Large intestine (tissue), 3 donors: ENCODE results near the gene TMEM267. TPM values are rescaled to one million over a fixed set of nuclear protein-coding genes. Genes with fewer than 3 reads are reported as not detected.
"Not testable (repeated sequence)": the region's sequence is repeated elsewhere in the genome, so short reads cannot be mapped to it uniquely, and the experiment has no call there.

Experiments used
- DNase-seq, 2 donors: peaks; one replicate each; pipeline versions ENCODE4 v3.0.0 to v3.0.0-alpha.2; 2013
- H3K27ac ChIP-seq: one replicate; pipeline ENCODE4 v1.5.1; 2013; ENCODE audit warnings: low read length
- H3K27me3 ChIP-seq: 2 replicates; pipeline ENCODE4 v1.6.1; 2013; ENCODE audit warnings: low read length; ENCODE audit not compliant: control insufficient read depth, insufficient read depth
- H3K36me3 ChIP-seq: 2 replicates; pipeline ENCODE4 v1.6.1; 2013; ENCODE audit warnings: low read length; ENCODE audit not compliant: control insufficient read depth, insufficient read depth
- H3K4me1 ChIP-seq: one replicate; pipeline ENCODE4 v1.6.1; 2013; ENCODE audit warnings: low read length; ENCODE audit not compliant: control insufficient read depth, insufficient read depth
- H3K4me3 ChIP-seq: one replicate; pipeline ENCODE4 v1.5.1; 2013; ENCODE audit warnings: low read length
- H3K9me3 ChIP-seq: one replicate; pipeline ENCODE4 v1.6.1; 2013; ENCODE audit warnings: mild to moderate bottlenecking, low read depth, low read length, moderate library complexity; ENCODE audit not compliant: control insufficient read depth
- WGBS: methylation state at CpG from one replicate; pipeline ENCODE4 v1.1.5; 2013; ENCODE audit warnings: low lambda C conversion rate; ENCODE audit not compliant: insufficient coverage; 5-methylcytosine and 5-hydroxymethylcytosine counted together
- polyA plus RNA-seq: library from polyadenylated mRNA; unstranded; fragments of 120-200 nt; gene quantifications from one replicate; pipeline ENCODE4 v1.2.1, GENCODE V29; 2013

TMEM267 gene
- polyA plus RNA-seq, 1 donor = 14.1 TPM

- H3K27ac ChIP-seq = no peak within 1 kb of the TSS
- H3K4me3 ChIP-seq = no peak within 1 kb of the TSS
- no peaks in the 10 kb centered on the region for H3K9me3 ChIP-seq
- peaks cover 10% of the 10 kb centered on the region for H3K4me1 ChIP-seq
- no CpG with 5 or more reads among the region's 6 CpGs for WGBS
- no peaks in the 10 kb centered on the region for H3K27me3 ChIP-seq
- DNase-seq = peak in 1 of 2 donors; percentile 62
- no peaks in the 10 kb centered on the region for H3K36me3 ChIP-seq
Observed at GRCh38 chr5:43412156-43412555, 71.5 kb downstream of the TMEM267 start, which contains the start of gene CCL28. CCL28 (minus strand) TSS chr5:43412391; CDS start chr5:43412316, 75 bp downstream.

- H3K27ac ChIP-seq = no peak overlapping the region
- H3K4me3 ChIP-seq = no peak overlapping the region
- H3K36me3 ChIP-seq = no peaks in the 10 kb centered on the region
- no CpG with 5 or more reads among the region's 3 CpGs for WGBS
- H3K4me1 ChIP-seq = peaks cover 10% of the 10 kb centered on the region
- peak in 1 of 2 donors; percentile 50 for DNase-seq
- H3K27me3 ChIP-seq = no peaks in the 10 kb centered on the region
- no peaks in the 10 kb centered on the region for H3K9me3 ChIP-seq
Observed at GRCh38 chr5:43411495-43411894, 72.2 kb downstream of the TMEM267 start.

GRCh38 chr5:43410414-43410813 is 73.3 kb downstream of the TMEM267 start:
- no peaks in the 10 kb centered on the region for H3K36me3 ChIP-seq
- 60% methylated on average over 2 of the region's 7 CpGs for WGBS
- H3K4me3 ChIP-seq = no peak overlapping the region
- H3K4me1 ChIP-seq = peaks cover 10% of the 10 kb centered on the region
- H3K27me3 ChIP-seq = no peaks in the 10 kb centered on the region
- no peak for DNase-seq
- no peak overlapping the region for H3K27ac ChIP-seq
- no peaks in the 10 kb centered on the region for H3K9me3 ChIP-seq

GRCh38 chr5:43409809-43410271 is 73.8 kb downstream of the TMEM267 start:
- H3K9me3 ChIP-seq = no peaks in the 10 kb centered on the region
- H3K36me3 ChIP-seq = no peaks in the 10 kb centered on the region
- peak in 1 of 2 donors; percentile 67 for DNase-seq
- peaks cover 10% of the 10 kb centered on the region for H3K4me1 ChIP-seq
- H3K27ac ChIP-seq = no peak overlapping the region
- no peak overlapping the region for H3K4me3 ChIP-seq
- no CpG with 5 or more reads among the region's 2 CpGs for WGBS
- no peaks in the 10 kb centered on the region for H3K27me3 ChIP-seq

GRCh38 chr5:43402524-43403066 is 81.1 kb downstream of the TMEM267 start:
- H3K4me3 ChIP-seq, DNase-seq, H3K36me3 ChIP-seq, H3K9me3 ChIP-seq, H3K27ac ChIP-seq, H3K4me1 ChIP-seq, H3K27me3 ChIP-seq: not testable (repeated sequence)
- no CpG with 5 or more reads among the region's 16 CpGs for WGBS

- H3K27me3 ChIP-seq = peaks cover 5% of the 10 kb centered on the region
- H3K9me3 ChIP-seq = no peaks in the 10 kb centered on the region
- H3K27ac ChIP-seq = no peak overlapping the region
- H3K4me1 ChIP-seq = no peaks in the 10 kb centered on the region
- DNase-seq = no peak
- no peak overlapping the region for H3K4me3 ChIP-seq
- H3K36me3 ChIP-seq = no peaks in the 10 kb centered on the region
- no CpG with 5 or more reads among the region's 1 CpG for WGBS
Observed at GRCh38 chr5:43401827-43402226, 81.8 kb downstream of the TMEM267 start.

- no peak for DNase-seq
- no peaks in the 10 kb centered on the region for H3K4me1 ChIP-seq
- H3K36me3 ChIP-seq = no peaks in the 10 kb centered on the region
- no peak overlapping the region for H3K4me3 ChIP-seq
- H3K9me3 ChIP-seq = no peaks in the 10 kb centered on the region
- WGBS = no CpG with 5 or more reads among the region's 3 CpGs
- no peak overlapping the region for H3K27ac ChIP-seq
- peaks cover 10% of the 10 kb centered on the region for H3K27me3 ChIP-seq
Observed at GRCh38 chr5:43400082-43400481, 83.6 kb downstream of the TMEM267 start.

GRCh38 chr5:43396762-43397304 is 86.8 kb downstream of the TMEM267 start:
- DNase-seq = peak; percentile 44 to 85
- WGBS = 4% methylated on average over 11 of the region's 53 CpGs
- Histone ChIP-seq H3K27me3 (peaks cover 10% of the 10 kb centered on the region), H3K4me1 (no peaks in the 10 kb centered on the region), H3K36me3 (no peaks in the 10 kb centered on the region), H3K27ac (no peak overlapping the region), H3K4me3 (peak overlapping the region; percentile 44), H3K9me3 (no peaks in the 10 kb centered on the region)

Other genes starting within 250 kb of the TMEM267 start
- gene HMGCS1, start 170.5 kb downstream of the TMEM267 start, polyA plus RNA-seq = 179 TPM
- 5.2 TPM for gene CCL28, start 71.5 kb downstream of the TMEM267 start, polyA plus RNA-seq
- gene C5orf34, start 31.3 kb upstream of the TMEM267 start, polyA plus RNA-seq = 3.0 TPM
- gene PAIP1, start 73.2 kb upstream of the TMEM267 start, polyA plus RNA-seq = 69.3 TPM
- 50.7 TPM for gene NNT, start 119.3 kb upstream of the TMEM267 start, polyA plus RNA-seq